Esophagus (tissue), 2 donors: Measurements from ENCODE around the gene C12orf43. TPM values are rescaled to one million over a fixed set of nuclear protein-coding genes. Genes with fewer than 3 reads are reported as not detected.

Experiments used
- H3K27ac ChIP-seq, 2 donors: one replicate each; pipeline ENCODE4 v1.5.1; 2013; ENCODE audit warnings: low read depth in 2 of 2, mild to moderate bottlenecking in 2 of 2, inconsistent platforms in 1 of 2, low read length in 1 of 2, moderate library complexity in 1 of 2
- H3K27me3 ChIP-seq, 2 donors: one replicate each; pipeline ENCODE4 v1.6.1; 2013; ENCODE audit warnings: low read length in 2 of 2, control low read depth in 1 of 2, mild to moderate bottlenecking in 1 of 2; ENCODE audit not compliant: insufficient read depth in 2 of 2, control insufficient read depth in 1 of 2
- H3K36me3 ChIP-seq, 2 donors: one replicate each; pipeline ENCODE4 v1.6.1; 2013; ENCODE audit warnings: low read length in 1 of 2; ENCODE audit not compliant: control insufficient read depth in 2 of 2, insufficient read depth in 2 of 2
- H3K4me1 ChIP-seq, 2 donors: one replicate each; pipeline ENCODE4 v1.6.1; 2013; ENCODE audit warnings: low read length in 1 of 2; ENCODE audit not compliant: control insufficient read depth in 2 of 2, insufficient read depth in 2 of 2
- H3K4me3 ChIP-seq, 2 donors: one replicate each; pipeline ENCODE4 v1.5.1; 2013; ENCODE audit warnings: low read length in 2 of 2, mild to moderate bottlenecking in 2 of 2, low read depth in 1 of 2, moderate library complexity in 1 of 2
- H3K9me3 ChIP-seq, 2 donors: one replicate each; pipeline ENCODE4 v1.6.1; 2013; ENCODE audit warnings: mild to moderate bottlenecking in 2 of 2, low read depth in 1 of 2, low read length in 1 of 2, moderate library complexity in 1 of 2; ENCODE audit not compliant: control insufficient read depth in 2 of 2, insufficient read depth in 1 of 2
- WGBS, 2 donors: extraction: QIAGEN DNeasy Blood & Tissue Kit; methylation state at CpG; one replicate each; pipeline ENCODE4 v1.1.7; 2013; 5-methylcytosine and 5-hydroxymethylcytosine counted together
- polyA plus RNA-seq, 2 donors: library from polyadenylated mRNA; stranded (reverse); fragments of 200-250 nt; gene quantifications; one replicate each; pipeline ENCODE4 v1.2.3, GENCODE V29; 2013
- donor health status: healthy with polysubstance abuse.
- donor health status: Bipolar disorder and iron deficiency.

The C12orf43 gene
- polyA plus RNA-seq, 2 donors = 5.4 to 9.2 TPM

DNA sequence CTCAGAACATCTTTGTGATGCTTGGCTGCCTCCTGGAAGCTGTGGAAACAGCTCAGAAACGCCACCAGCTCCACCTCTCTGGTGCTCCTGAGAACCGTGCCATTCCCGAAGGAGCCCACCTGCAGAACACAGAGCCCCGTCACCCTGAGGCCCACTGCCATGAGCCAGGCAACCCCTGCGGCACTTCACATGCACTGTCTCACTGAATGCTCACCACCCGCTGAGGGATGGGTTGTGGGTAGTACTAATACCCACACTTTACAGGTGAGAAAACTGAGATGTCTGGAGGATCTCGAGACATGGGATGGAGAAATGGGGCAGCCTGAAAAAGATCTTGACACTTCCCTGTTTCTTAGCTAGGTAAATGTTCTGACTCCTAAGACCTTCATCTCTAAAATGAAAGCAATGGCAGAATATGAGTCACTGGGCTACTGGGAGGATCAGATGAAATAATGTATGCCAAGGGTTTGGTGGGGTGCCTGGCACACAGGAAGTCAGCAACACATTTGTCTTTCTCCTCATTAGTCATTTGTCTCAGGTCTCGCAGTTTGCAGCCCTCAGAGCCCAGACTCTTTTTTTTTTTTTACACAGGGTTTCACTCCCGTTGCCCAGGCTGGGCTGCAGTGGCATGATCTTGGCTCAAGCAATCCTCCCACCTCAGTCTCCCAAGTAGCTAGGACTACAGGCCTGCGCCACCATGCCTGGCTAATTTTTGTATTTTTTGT, 17.5 kb upstream of the C12orf43 start:
- WGBS, 2 donors = 71 to 76% methylated on average over 10 of the region's 10 CpGs
- H3K27me3 ChIP-seq = no peaks in the 10 kb centered on the region
- H3K4me3 ChIP-seq = no peak overlapping the region
- H3K36me3 ChIP-seq = no peaks in the 10 kb centered on the region
- H3K9me3 ChIP-seq = no peaks in the 10 kb centered on the region
- peak overlapping the region; percentile 23 to 73 for H3K27ac ChIP-seq
- peaks cover 0 to 9% of the 10 kb centered on the region in 2 donors for H3K4me1 ChIP-seq

- Histone ChIP-seq H3K9me3 (no peaks in the 10 kb centered on the region), H3K36me3 (peaks cover 0 to 3% of the 10 kb centered on the region in 2 donors), H3K27ac (no peak overlapping the region), H3K27me3 (no peaks in the 10 kb centered on the region), H3K4me1 (peaks cover 0 to 6% of the 10 kb centered on the region in 2 donors), H3K4me3 (no peak overlapping the region)
- WGBS, 2 donors = 71 to 73% methylated on average over 10 of the region's 10 CpGs
These were observed 14.4 kb upstream of the C12orf43 start for GRCh38 chr12:121030576-121031212.

GRCh38 chr12:121026274-121027045, 10.2 kb upstream of the C12orf43 start:
- 81 to 89% methylated on average over 10 of the region's 10 CpGs for WGBS, 2 donors
- Histone ChIP-seq H3K4me1 (no peaks in the 10 kb centered on the region), H3K4me3 (no peak overlapping the region), H3K36me3 (peaks cover 0 to 3% of the 10 kb centered on the region in 2 donors), H3K27ac (no peak overlapping the region), H3K27me3 (no peaks in the 10 kb centered on the region), H3K9me3 (no peaks in the 10 kb centered on the region)

GRCh38 chr12:121025442-121026226, 9.3 kb upstream of the C12orf43 start:
- H3K4me1 ChIP-seq = no peaks in the 10 kb centered on the region
- WGBS, 2 donors = 81 to 88% methylated on average over 11 of the region's 11 CpGs
- peaks cover 0 to 3% of the 10 kb centered on the region in 2 donors for H3K36me3 ChIP-seq
- H3K27ac ChIP-seq = no peak overlapping the region
- no peaks in the 10 kb centered on the region for H3K9me3 ChIP-seq
- no peak overlapping the region for H3K4me3 ChIP-seq
- no peaks in the 10 kb centered on the region for H3K27me3 ChIP-seq

DNA sequence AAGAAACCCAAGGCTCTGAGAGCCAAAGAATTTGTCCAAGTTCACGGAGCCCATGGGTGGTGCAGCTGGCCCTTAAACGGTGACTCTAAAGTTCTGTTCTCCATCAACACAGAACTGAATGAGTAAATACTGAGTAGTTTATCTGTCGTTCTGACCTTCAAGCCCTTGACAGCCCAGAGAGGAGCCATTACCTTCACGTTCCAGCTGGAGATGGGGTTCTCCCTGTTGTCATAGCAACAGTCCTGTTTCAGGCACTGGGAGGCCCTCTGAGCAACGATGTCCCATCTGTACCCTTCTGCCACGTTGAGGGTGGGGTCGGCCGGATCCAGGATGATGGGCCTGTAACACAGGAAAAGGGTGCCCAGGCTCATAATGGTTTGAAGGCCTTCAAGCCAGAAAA, 7.5 kb upstream of the C12orf43 start:
- H3K4me1 ChIP-seq = no peaks in the 10 kb centered on the region
- no peaks in the 10 kb centered on the region for H3K27me3 ChIP-seq
- no peak overlapping the region for H3K27ac ChIP-seq
- no peak overlapping the region for H3K4me3 ChIP-seq
- H3K36me3 ChIP-seq = peaks cover 0 to 3% of the 10 kb centered on the region in 2 donors
- WGBS, 2 donors = 66 to 74% methylated on average over 8 of the region's 8 CpGs
- H3K9me3 ChIP-seq = no peaks in the 10 kb centered on the region

DNA sequence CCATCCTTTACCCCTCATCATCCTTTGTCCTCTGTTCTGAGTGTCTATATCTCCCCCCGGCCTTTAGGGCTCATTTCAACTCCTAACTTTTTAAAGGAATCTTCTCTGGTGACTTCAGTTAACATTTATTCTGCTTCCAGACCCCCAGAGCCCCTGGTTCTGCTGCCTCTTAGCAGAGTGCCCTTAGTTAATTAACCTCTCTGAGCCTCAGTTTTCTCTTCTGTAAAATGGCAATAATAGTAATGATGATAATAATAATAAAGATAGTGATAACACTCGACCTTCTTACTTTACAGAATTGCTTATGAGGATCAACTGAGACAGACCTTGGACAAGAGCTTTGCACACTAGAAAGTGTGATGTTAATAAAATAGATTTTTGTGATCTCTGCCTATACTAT, 6.4 kb upstream of the C12orf43 start:
- WGBS, 2 donors = 60 to 63% methylated on average over 2 of the region's 2 CpGs
- H3K4me3 ChIP-seq = no peak overlapping the region
- peaks cover 0 to 3% of the 10 kb centered on the region in 2 donors for H3K36me3 ChIP-seq
- H3K27ac ChIP-seq = no peak overlapping the region
- H3K4me1 ChIP-seq = no peaks in the 10 kb centered on the region
- no peaks in the 10 kb centered on the region for H3K9me3 ChIP-seq
- H3K27me3 ChIP-seq = no peaks in the 10 kb centered on the region

GRCh38 chr12:121021754-121022153, 5.5 kb upstream of the C12orf43 start:
- WGBS, 2 donors = 85 to 92% methylated on average over 6 of the region's 6 CpGs
- no peak overlapping the region for H3K27ac ChIP-seq
- no peaks in the 10 kb centered on the region for H3K36me3 ChIP-seq
- H3K4me1 ChIP-seq = no peaks in the 10 kb centered on the region
- H3K27me3 ChIP-seq = no peaks in the 10 kb centered on the region
- no peak overlapping the region for H3K4me3 ChIP-seq
- H3K9me3 ChIP-seq = no peaks in the 10 kb centered on the region

- Histone ChIP-seq H3K27me3 (no peaks in the 10 kb centered on the region), H3K4me3 (no peak overlapping the region), H3K36me3 (no peaks in the 10 kb centered on the region), H3K9me3 (no peaks in the 10 kb centered on the region), H3K27ac (no peak overlapping the region), H3K4me1 (peaks cover 2 to 6% of the 10 kb centered on the region in 2 donors)
- WGBS, 2 donors = 85 to 90% methylated on average over 1 to 2 of the region's 2 CpGs
These were observed 2.8 kb upstream of the C12orf43 start for GRCh38 chr12:121018860-121019617.
